PFSK-1 (cell line): Measurements from ENCODE around the gene PPP3CA.

ENCODE experiments used
- FOXP2 ChIP-seq: optimal IDR thresholded peaks from 2 replicates; pipeline ENCODE3; 2011; ENCODE audit warnings: borderline replicate concordance, control low read depth, inconsistent platforms; ENCODE audit not compliant: insufficient read depth; ENCODE audit errors: extremely low read length, extremely low read depth
- POLR2AphosphoS5 ChIP-seq: IDR thresholded peaks from 2 replicates; pipeline ENCODE4 v1.6.1; 2012; ENCODE audit warnings: low read depth, mild to moderate bottlenecking, control low read depth, low read length, moderate library complexity
- REST ChIP-seq, 2 experiments: IDR thresholded peaks; 2 replicates each; pipeline versions ENCODE4 v1.6.1 to v1.8.0; 2011 to 2012; ENCODE audit warnings: low read depth in 2 of 2, low read length in 2 of 2, control low read depth in 1 of 2, inconsistent platforms in 1 of 2, mild to moderate bottlenecking in 1 of 2, moderate library complexity in 1 of 2; ENCODE audit not compliant: insufficient read depth in 1 of 2
- SIN3A ChIP-seq: IDR thresholded peaks from 2 replicates; pipeline ENCODE4 v1.6.1; 2012; ENCODE audit warnings: mild to moderate bottlenecking, low read length, moderate library complexity, borderline replicate concordance; ENCODE audit not compliant: insufficient read depth
- TAF1 ChIP-seq: IDR thresholded peaks from 2 replicates; pipeline ENCODE4 v1.6.1; 2012; ENCODE audit warnings: low read length, control low read depth, borderline replicate concordance; ENCODE audit not compliant: insufficient read depth

DNA sequence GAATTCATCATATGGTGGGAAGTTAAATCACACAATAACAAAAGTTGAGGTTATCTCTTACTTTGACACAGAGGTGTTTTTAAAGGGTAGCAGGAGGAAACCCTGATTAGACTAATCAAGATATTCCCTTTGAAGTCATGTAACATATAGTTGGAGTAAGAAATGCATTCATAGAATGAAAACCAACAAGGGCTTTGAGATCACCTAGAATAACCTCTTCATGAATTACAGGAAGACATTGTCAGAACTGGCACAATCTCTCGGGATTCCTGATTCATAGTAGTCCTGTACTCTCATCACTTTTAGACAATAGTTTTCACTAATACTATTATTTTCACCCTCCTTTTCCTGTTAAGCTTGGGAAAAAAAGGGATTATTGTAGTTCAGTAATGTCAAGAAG is 170.2 kb downstream of the PPP3CA start:
- TF ChIP-seq SIN3A (no peak), REST (IDR thresholded peaks at IDR 0.05; ENCODE audit: insufficient read depth in 1 of 2, low read depth in 2 of 2, low read length in 2 of 2) (no peak), POLR2AphosphoS5 (no peak), TAF1 (no peak), FOXP2 (no peak)
